ENCODE measurements around the gene LRRC43. TPM values are rescaled to one million over a fixed set of nuclear protein-coding genes. Genes with fewer than 3 reads are reported as not detected.
A peak's percentile ranks its signal among the peaks of the same experiment; 100 is the strongest.

LRRC43 gene, protein sequence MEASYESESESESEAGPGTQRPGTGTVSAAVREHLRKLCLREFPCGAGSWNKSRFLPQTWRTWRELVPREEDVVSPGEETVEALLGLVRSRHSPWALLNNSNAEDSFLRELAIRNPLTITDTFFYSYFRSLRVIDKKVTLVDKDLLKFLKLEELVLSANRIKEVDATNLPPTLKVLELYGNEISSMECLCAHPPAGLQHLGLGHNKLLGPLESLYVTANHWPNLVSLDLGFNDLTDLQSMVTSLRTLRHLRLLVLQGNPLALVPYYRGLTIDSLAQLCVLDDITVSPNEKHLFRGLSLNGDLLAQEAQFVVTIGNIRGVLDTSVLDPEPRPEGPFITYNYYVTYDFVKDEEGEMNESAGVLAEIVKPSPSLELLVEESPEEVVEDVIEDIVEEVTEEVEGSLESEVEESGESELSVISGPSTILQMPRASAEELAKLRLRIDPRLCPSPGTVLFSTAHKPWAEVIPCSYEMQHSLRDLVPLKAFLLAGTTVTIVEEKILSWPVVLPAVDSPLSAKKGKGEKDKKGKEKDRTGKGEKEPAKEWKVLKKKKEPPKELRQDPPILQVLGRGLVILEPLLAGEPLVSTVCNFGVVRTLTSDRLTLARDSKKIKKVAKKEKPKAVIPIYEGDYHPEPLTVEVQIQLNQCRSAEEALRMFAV
- not detected in 2 replicates for total RNA-seq (2014; rRNA removed; shearing (Covaris generic))

DNA sequence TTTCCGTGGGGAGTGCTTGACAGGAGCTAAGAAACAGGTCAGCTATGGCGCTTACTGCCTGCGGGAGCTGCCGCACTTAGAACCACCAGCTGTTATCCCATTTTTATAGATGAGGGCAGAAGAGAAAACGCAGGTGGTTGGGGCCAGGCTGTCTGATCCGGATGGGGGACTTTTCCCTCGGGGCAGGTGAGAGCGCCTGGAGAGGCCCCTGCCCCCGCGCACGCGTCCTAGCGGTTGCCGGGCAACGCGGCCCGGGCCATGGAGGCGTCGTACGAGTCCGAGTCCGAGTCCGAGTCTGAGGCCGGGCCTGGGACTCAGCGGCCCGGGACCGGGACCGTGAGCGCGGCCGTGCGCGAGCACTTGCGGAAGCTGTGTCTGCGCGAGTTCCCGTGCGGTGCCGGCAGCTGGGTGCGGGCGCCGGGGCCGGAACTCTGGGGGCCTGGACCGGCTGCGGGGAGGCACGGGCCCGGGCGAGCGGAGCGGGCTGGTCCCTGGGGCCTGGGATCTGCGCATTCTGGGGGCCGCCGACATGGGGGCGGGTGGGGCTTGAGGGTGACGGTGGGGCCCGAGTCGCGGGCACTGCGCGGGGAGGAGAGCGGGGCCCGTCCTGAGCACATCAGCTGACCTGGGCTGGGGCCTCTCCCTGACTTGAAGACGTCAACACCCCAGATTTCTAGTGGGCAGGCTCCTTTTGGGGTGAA is at the start of gene LRRC43:
TSS of gene LRRC43 (plus strand) at position 237 of the 701 bp plus-strand sequence. CDS start at position 259, 22 bp downstream.

DNA sequence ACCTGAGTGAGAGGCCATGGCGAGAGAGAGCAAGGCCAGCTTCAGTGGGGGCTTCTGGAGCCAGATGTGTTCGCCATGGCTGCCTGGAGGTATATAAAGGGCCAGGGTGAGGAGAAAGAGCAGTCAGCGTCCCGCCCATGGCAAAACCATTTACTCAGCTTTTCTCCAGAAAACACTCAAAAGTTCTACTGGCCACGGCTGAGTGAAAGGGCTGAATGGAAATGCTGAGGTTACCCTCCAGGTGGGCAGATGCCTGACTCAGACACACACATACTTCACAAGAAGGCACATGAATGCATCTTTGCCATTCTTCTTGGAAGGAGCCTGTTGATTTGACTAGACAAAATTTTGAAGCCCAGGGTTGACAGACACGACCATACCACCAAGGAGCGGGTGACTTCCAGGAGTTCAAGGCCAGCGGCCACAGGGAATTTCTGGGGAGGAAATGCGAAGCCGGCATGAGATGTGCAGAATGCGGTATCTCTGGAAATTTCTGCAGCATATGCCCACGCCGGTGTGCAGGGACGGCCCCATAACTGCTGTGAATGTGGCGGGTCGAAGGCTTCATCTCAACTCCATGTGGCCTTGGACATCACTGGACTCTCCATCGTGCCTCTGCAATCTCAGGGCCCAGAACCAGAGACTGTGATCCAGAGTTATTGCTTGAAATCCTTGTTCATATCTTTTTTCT is 8.6 kb upstream of the LRRC43 start, which contains the start of gene IL31:
TSS of gene IL31 (minus strand) at position 67 of the 691 bp plus-strand sequence. CDS start at position 18, 49 bp downstream.

DNA sequence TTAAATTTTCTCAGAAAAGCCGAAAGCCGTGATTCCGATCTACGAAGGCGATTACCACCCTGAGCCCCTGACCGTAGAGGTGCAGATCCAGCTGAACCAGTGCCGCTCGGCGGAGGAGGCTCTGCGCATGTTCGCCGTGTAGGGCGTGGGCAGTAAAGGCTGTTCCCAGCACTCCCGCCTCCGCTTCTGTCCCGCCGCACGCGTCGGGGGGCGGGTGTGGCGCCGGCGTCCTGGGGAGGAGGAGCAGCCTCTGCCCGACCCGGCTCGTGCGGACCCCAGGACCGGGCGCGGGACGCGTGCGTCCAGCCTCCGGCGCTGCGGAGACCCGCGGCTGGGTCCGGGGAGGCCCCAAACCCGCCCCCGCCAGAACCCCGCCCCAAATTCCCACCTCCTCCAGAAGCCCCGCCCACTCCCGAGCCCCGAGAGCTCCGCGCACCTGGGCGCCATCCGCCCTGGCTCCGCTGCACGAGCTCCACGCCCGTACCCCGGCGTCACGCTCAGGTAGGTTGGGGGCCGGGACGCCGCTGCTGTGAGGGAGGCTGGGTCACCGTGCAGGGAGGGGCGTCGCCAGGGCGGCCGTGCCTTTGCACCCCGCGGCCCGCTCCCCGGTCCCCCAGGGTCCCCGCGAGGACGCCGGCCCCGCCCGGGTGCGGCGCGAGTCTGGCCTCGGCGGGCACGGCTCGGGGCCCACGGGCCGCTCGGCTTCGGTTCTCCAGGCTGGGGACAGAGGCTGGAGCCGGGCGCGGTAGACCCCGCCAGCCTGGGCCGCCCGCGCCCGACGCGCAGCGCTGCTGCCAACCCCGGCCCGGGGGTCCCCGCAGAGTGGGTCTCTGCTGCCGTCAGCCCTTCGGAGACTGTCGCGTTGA is 20.6 kb downstream of the LRRC43 start, which contains the start of gene B3GNT4:
TSS of gene B3GNT4 (plus strand) at position 409 of the 866 bp plus-strand sequence. CDS start 910 bp downstream, outside the sequence.

DNA sequence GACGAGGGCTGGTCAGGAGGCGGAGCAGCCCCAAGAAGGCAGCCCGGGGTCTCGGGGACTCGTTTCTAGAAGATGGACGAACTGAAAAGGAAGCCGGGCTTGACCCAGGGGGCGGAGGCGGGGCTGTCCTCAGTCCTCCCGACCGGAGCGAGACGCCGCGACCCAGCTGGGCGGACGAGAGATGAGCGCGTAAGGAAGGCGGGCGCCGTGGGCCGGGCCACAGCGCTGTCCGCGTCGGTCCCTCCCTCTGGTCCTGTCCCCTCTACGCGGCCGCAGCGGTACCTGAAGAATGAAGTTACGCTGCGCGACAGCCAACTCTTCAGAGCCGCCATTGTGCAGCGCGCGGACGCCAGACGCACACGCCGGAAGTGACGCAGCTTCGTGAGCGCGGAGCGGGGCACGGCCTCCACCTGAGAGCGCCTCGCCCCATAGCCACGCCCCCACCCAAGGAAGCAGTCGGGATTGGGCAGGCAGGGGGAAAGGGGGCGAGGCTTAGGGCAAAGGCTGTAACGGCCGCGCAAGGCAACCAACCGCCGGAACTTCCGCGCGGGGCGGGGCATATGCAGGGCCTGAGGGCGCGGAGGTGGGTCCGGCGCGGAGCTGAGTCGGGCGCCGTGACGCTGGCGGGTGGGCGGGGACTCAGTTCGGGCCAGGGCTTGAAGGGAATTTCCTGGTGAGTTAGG is 42.9 kb downstream of the LRRC43 start, which contains the start of gene DIABLO:
TSS of gene DIABLO (minus strand) at position 370 of the 683 bp plus-strand sequence. CDS start at position 332, 38 bp downstream.

Small RNA genes lying within 50 kb of the gene (small RNA-seq; reads per million reads assigned to genes)
- 0.59 reads per million, percentile 33 among the genes with 10 or more reads in this experiment for gene DIABLO

Other genes with a start within 250 kb of the LRRC43 start
- 3.5 and 4.3 TPM in 2 replicates for gene BCL7A, start 161.2 kb upstream of the LRRC43 start, total RNA-seq (2014; rRNA removed; shearing (Covaris generic))
- gene MLXIP, start 104.4 kb upstream of the LRRC43 start, total RNA-seq (2014; rRNA removed; shearing (Covaris generic)): 7.9 and 11.1 TPM in 2 replicates
- gene IL31, start 8.9 kb upstream of the LRRC43 start, total RNA-seq (2014; rRNA removed; shearing (Covaris generic)): not detected in 2 replicates
- gene B3GNT4, start 20.6 kb downstream of the LRRC43 start, total RNA-seq (2014; rRNA removed; shearing (Covaris generic)): 0.08 and 0.37 TPM in 2 replicates
- 62.5 and 73.8 TPM in 2 replicates for gene DIABLO, start 42.9 kb downstream of the LRRC43 start, total RNA-seq (2014; rRNA removed; shearing (Covaris generic))
- 20.5 and 22.6 TPM in 2 replicates for gene VPS33A, start 83.4 kb downstream of the LRRC43 start, total RNA-seq (2014; rRNA removed; shearing (Covaris generic))
- gene CLIP1, start 239.5 kb downstream of the LRRC43 start, total RNA-seq (2014; rRNA removed; shearing (Covaris generic)): 33.7 and 46.5 TPM in 2 replicates